Cardiac muscle cell (in vitro differentiated cells and primary cell): ENCODE measurements around the gene LY9. TPM values are rescaled to one million over a fixed set of nuclear protein-coding genes. Genes with fewer than 3 reads are reported as not detected.

Source experiments
- DNase-seq, 2 donors: peaks; one replicate each; pipeline versions ENCODE4 v3.0.0 to v3.0.0-alpha.2; 2010 to 2017; ENCODE audit warnings: low read depth in 1 of 2, low spot score in 1 of 2
- H3K27ac ChIP-seq: fragments of 200-600 bp; sonication (generic); 2 replicates; pipeline ENCODE4 v1.5.1; 2016
- H3K27me3 ChIP-seq: fragments of 200-600 bp; sonication (generic); 2 replicates; pipeline ENCODE4 v1.6.0; 2016; ENCODE audit warnings: control low read depth
- H3K36me3 ChIP-seq: fragments of 200-600 bp; sonication (generic); 2 replicates; pipeline ENCODE4 v1.5.1; 2016; ENCODE audit warnings: control low read depth
- H3K4me1 ChIP-seq: fragments of 200-600 bp; sonication (generic); 2 replicates; pipeline ENCODE4 v1.8.1; 2017; ENCODE audit warnings: low read depth, mild to moderate bottlenecking, mixed run types
- H3K4me3 ChIP-seq: fragments of 200-600 bp; sonication (generic); 2 replicates; pipeline ENCODE4 v1.5.1; 2016; ENCODE audit warnings: mild to moderate bottlenecking
- H3K9me3 ChIP-seq: fragments of 200-600 bp; sonication (generic); 2 replicates; pipeline ENCODE4 v1.5.1; 2017; ENCODE audit warnings: low read depth, mild to moderate bottlenecking, control low read depth
- CTCF ChIP-seq: IDR thresholded peaks from 2 replicates; pipeline ENCODE4 v1.5.1; 2012; ENCODE audit warnings: low read depth, mild to moderate bottlenecking, low read length
- polyA plus RNA-seq: library from polyadenylated mRNA; unstranded; fragments of >200 nt; fragmentation: Nextera tagmentation; extraction: Ambion mirVana; gene quantifications from 2 replicates; pipeline ENCODE4 v1.2.1, GENCODE V29; 2016
- total RNA-seq: library from RNA; depleted of rRNA; stranded (reverse); fragments of >200 nt; gene quantifications from 2 replicates; pipeline ENCODE4 v1.2.3, GENCODE V29; 2016

The LY9 gene
- total and polyA plus RNA-seq, 2 experiments from 2014 or later, result not detected

- Histone ChIP-seq H3K27ac (no peak overlapping the region), H3K4me1 (no peaks in the 10 kb centered on the region), H3K36me3 (no peaks in the 10 kb centered on the region), H3K4me3 (no peak overlapping the region), H3K27me3 (peaks cover 5% of the 10 kb centered on the region), H3K9me3 (no peaks in the 10 kb centered on the region)
- TF ChIP-seq CTCF, result no peak
- no peak for DNase-seq
These were observed 45.4 kb upstream of the LY9 start for GRCh38 chr1:160750608-160751007.

- H3K27ac ChIP-seq, result no peak overlapping the region
- H3K36me3 ChIP-seq, result no peaks in the 10 kb centered on the region
- H3K9me3 ChIP-seq, result no peaks in the 10 kb centered on the region
- no peak for DNase-seq
- H3K4me1 ChIP-seq, result no peaks in the 10 kb centered on the region
- H3K4me3 ChIP-seq, result no peak overlapping the region
- no peak for TF ChIP-seq CTCF
- H3K27me3 ChIP-seq, result peaks cover 5% of the 10 kb centered on the region
These were observed 43.6 kb upstream of the LY9 start for GRCh38 chr1:160752406-160752805.

GRCh38 chr1:160752924-160753323 lies 43.0 kb upstream of the LY9 start:
- H3K27me3 ChIP-seq, result peaks cover 5% of the 10 kb centered on the region
- DNase-seq, result peak in 1 of 2 donors; percentile 14
- TF ChIP-seq CTCF, result no peak
- no peaks in the 10 kb centered on the region for H3K4me1 ChIP-seq
- H3K27ac ChIP-seq, result no peak overlapping the region
- no peaks in the 10 kb centered on the region for H3K9me3 ChIP-seq
- H3K4me3 ChIP-seq, result no peak overlapping the region
- no peaks in the 10 kb centered on the region for H3K36me3 ChIP-seq

- H3K4me3 ChIP-seq, result no peak overlapping the region
- no peak for DNase-seq
- H3K27ac ChIP-seq, result no peak overlapping the region
- no peak for TF ChIP-seq CTCF
- no peaks in the 10 kb centered on the region for H3K4me1 ChIP-seq
- no peaks in the 10 kb centered on the region for H3K36me3 ChIP-seq
- no peaks in the 10 kb centered on the region for H3K9me3 ChIP-seq
- peaks cover 5% of the 10 kb centered on the region for H3K27me3 ChIP-seq
These were observed 42.4 kb upstream of the LY9 start for GRCh38 chr1:160753594-160753993.

GRCh38 chr1:160755461-160755860 lies 40.5 kb upstream of the LY9 start:
- no peak overlapping the region for H3K4me3 ChIP-seq
- DNase-seq, result no peak
- no peak overlapping the region for H3K27ac ChIP-seq
- H3K9me3 ChIP-seq, result no peaks in the 10 kb centered on the region
- no peaks in the 10 kb centered on the region for H3K36me3 ChIP-seq
- H3K4me1 ChIP-seq, result no peaks in the 10 kb centered on the region
- peaks cover 5% of the 10 kb centered on the region for H3K27me3 ChIP-seq
- no peak for TF ChIP-seq CTCF
